Endothelial cell of umbilical vein (primary cell): ENCODE measurements around the gene IL6R.

Experiments used
- CTCF ChIP-seq, 2 donors: IDR thresholded peaks; 1 replicate in 1 of 2; 2 replicates in 1 of 2; pipeline ENCODE4 v1.5.1; 2011; ENCODE audit warnings: low read length in 2 of 2, mild to moderate bottlenecking in 2 of 2, moderate library complexity in 2 of 2, control low read depth in 1 of 2, inconsistent platforms in 1 of 2, low read depth in 1 of 2; ENCODE audit not compliant: insufficient read depth in 1 of 2; ENCODE audit errors: extremely low read depth in 1 of 2
- EZH2 ChIP-seq: IDR thresholded peaks from 2 replicates; pipeline ENCODE4 v1.6.1; 2012; ENCODE audit warnings: borderline replicate concordance, low read depth, mild to moderate bottlenecking, moderate library complexity, low read length, inconsistent platforms; ENCODE audit not compliant: severe bottlenecking
- MYC ChIP-seq: IDR thresholded peaks from one replicate; pipeline ENCODE4 v1.6.1; 2011; ENCODE audit warnings: mild to moderate bottlenecking, low read depth, low read length
- POLR2A ChIP-seq: IDR thresholded peaks from 2 replicates; pipeline ENCODE4 v1.6.1; 2012; ENCODE audit warnings: low read depth, mild to moderate bottlenecking, control low read depth, low read length

DNA sequence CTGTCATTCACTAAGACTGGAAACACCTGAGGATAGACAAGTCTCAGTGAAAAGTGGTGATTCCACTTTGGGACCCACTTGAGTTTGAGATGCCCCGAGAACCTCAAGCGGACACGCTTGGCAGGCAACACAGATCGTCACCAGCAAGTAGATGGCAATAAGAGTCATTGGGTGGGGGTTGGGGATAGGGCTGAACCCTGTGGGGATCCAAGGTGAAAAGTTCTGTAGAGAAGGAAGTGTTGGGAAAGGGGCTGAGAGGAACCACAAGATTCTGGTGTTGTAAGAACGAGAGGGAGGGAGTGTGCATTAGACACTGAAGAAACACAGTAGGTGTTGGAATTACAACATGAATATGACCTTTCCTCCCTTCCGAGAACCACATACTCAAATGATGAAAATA is 51.5 kb downstream of the IL6R start:
- TF ChIP-seq EZH2: no peak
- TF ChIP-seq POLR2A: no peak
- TF ChIP-seq CTCF (IDR thresholded peaks at IDR 0.05; ENCODE audit: extremely low read depth in 1 of 2, insufficient read depth in 1 of 2, low read depth in 1 of 2, low read length in 2 of 2): no peak
- TF ChIP-seq MYC: no peak
